Muscle layer of duodenum (tissue), 2 donors: Measurements from ENCODE around the gene TUBA3E.
"Not testable (repeated sequence)": the region's sequence is repeated elsewhere in the genome, so short reads cannot be mapped to it uniquely, and the experiment has no call there.

Experiments
- H3K27ac ChIP-seq: one replicate; pipeline ENCODE4 v1.7.0; 2013; ENCODE audit warnings: mild to moderate bottlenecking, low read length
- H3K27me3 ChIP-seq: one replicate; pipeline ENCODE4 v1.7.0; 2013; ENCODE audit warnings: low read depth, mild to moderate bottlenecking, control low read depth, low read length
- H3K36me3 ChIP-seq, 2 donors: one replicate each; pipeline ENCODE4 v1.7.0; 2013; ENCODE audit warnings: low read length in 2 of 2, control low read depth in 1 of 2, mild to moderate bottlenecking in 1 of 2; ENCODE audit not compliant: insufficient read depth in 2 of 2, control insufficient read depth in 1 of 2
- H3K4me1 ChIP-seq, 2 donors: one replicate each; pipeline ENCODE4 v1.7.0; 2013; ENCODE audit warnings: low read length in 2 of 2, mild to moderate bottlenecking in 2 of 2, control low read depth in 1 of 2, moderate library complexity in 1 of 2; ENCODE audit not compliant: insufficient read depth in 2 of 2, control insufficient read depth in 1 of 2
- H3K4me3 ChIP-seq, 2 donors: one replicate each; pipeline ENCODE4 v1.7.0; 2013; ENCODE audit warnings: low read length in 2 of 2, low read depth in 1 of 2, mild to moderate bottlenecking in 1 of 2
- H3K9me3 ChIP-seq, 2 donors: one replicate each; pipeline ENCODE4 v1.7.0; 2013; ENCODE audit warnings: low read length in 2 of 2, control low read depth in 1 of 2, mild to moderate bottlenecking in 1 of 2; ENCODE audit not compliant: control insufficient read depth in 1 of 2
- donor health status: healthy.

TUBA3E gene

GRCh38 chr2:130198343-130198742 lies at the start of gene TUBA3E:
TSS of gene TUBA3E (minus strand) at chr2:130198439. CDS start at chr2:130198360, 79 bp downstream.
- H3K36me3 ChIP-seq, result no peaks in the 10 kb centered on the region
- H3K27ac ChIP-seq, result no peak within 1 kb of the TSS
- H3K4me1 ChIP-seq, result no peaks in the 10 kb centered on the region
- H3K4me3 ChIP-seq, result no peak within 1 kb of the TSS
- no peaks in the 10 kb centered on the region for H3K27me3 ChIP-seq
- no peaks in the 10 kb centered on the region for H3K9me3 ChIP-seq

- H3K4me1 ChIP-seq, result no peaks in the 10 kb centered on the region
- H3K36me3 ChIP-seq, result no peaks in the 10 kb centered on the region
- H3K4me3 ChIP-seq, result no peak overlapping the region
- H3K9me3 ChIP-seq, result peaks cover 0 to 2% of the 10 kb centered on the region in 2 donors
- H3K27me3 ChIP-seq, result no peaks in the 10 kb centered on the region
- H3K27ac ChIP-seq, result no peak overlapping the region
Observed at GRCh38 chr2:130246430-130246829, 48.2 kb upstream of the TUBA3E start.

DNA sequence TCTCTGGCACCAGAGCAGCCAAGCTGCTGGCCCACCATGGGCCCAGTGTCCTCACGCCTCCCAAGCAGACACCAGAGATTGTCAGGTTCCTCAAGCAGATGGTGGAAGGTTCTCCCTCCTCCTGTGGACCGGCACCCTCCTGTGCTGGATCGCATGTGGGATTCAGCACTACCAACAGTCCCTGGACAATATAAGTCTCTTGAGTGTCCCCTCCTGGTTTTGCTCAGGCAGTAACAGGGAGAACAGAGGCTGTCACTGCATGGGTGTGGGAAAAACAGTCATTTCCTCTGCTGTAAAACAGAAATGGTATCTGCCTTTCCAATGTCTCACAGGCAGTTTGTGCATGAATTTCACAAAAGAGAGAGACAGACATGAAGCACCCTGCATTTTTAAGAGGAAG lies 47.7 kb upstream of the TUBA3E start:
- H3K4me3 ChIP-seq, result no peak overlapping the region
- no peaks in the 10 kb centered on the region for H3K4me1 ChIP-seq

GRCh38 chr2:130243359-130243758 lies 45.1 kb upstream of the TUBA3E start:
- Histone ChIP-seq H3K27me3 (no peaks in the 10 kb centered on the region), H3K9me3 (peaks cover 0 to 2% of the 10 kb centered on the region in 2 donors), H3K4me1 (no peaks in the 10 kb centered on the region), H3K4me3 (no peak overlapping the region), H3K36me3 (no peaks in the 10 kb centered on the region), H3K27ac (no peak overlapping the region)

More for the DNA sequence above, 47.7 kb upstream of the TUBA3E start:
- H3K27me3 ChIP-seq, result no peaks in the 10 kb centered on the region
- H3K36me3 ChIP-seq, result no peaks in the 10 kb centered on the region
- peaks cover 0 to 2% of the 10 kb centered on the region in 2 donors for H3K9me3 ChIP-seq
- H3K27ac ChIP-seq, result no peak overlapping the region

DNA sequence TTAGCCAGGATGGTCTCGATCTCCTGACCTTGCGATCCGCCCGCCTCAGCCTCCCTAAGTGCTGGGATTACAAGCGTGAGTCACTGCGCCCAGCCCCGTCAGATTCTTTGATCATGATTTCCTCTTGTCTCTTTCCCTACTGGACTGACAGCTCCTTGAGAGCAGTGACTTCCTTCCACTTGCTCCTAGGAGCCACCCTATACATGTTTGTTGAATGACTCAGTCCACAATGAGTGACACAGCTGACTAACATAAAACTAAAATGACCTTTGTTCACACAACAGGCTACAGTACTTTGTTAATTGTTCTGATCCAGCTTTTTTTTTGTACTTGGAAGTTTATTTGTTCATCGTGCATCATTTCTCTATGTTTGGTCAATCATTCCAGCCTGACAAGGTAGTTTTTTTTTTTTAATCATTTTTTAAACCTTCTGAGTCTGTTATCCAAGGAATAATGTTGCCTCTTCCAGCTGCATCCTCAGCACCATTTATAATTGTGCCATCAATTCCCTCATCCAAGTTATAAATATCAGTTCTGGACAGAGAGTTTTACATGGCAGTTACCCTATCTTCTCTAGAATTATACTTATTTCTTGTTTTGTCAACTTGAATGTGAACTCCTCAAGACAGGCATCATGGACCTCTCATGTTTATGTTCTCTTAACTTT lies 42.9 kb upstream of the TUBA3E start:
- Histone ChIP-seq H3K4me3 (no peak overlapping the region), H3K27ac (no peak overlapping the region)

GRCh38 chr2:130239581-130239980 lies 41.3 kb upstream of the TUBA3E start:
- not testable (repeated sequence) for H3K4me1 ChIP-seq, H3K27me3 ChIP-seq, H3K36me3 ChIP-seq, H3K9me3 ChIP-seq, H3K27ac ChIP-seq, H3K4me3 ChIP-seq

More for the DNA sequence above, 42.9 kb upstream of the TUBA3E start:
- Histone ChIP-seq H3K27me3 (no peaks in the 10 kb centered on the region), H3K9me3 (peaks cover 0 to 2% of the 10 kb centered on the region in 2 donors), H3K4me1 (no peaks in the 10 kb centered on the region), H3K36me3 (no peaks in the 10 kb centered on the region)

DNA sequence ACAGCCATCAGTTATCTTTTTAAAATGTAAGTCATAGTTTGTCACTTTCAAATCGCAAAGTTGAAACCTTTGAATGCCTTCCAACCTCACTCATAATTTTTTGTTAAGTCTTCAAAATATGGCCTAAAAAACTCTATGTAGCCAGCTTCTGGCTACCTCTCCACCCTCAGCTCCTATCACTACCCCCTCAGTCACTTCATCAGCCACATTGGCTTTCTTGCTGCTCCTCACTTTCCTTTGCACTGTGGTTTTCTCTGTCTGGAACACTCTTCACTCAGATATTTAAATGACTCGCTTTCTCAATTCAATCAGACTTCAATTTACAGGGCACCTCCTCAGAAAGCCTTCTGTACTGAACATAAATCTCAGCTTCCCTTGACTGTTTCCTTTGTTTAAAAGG lies 34.8 kb upstream of the TUBA3E start:
- H3K27ac ChIP-seq, H3K36me3 ChIP-seq, H3K4me3 ChIP-seq, H3K4me1 ChIP-seq, H3K9me3 ChIP-seq, H3K27me3 ChIP-seq: not testable (repeated sequence)

DNA sequence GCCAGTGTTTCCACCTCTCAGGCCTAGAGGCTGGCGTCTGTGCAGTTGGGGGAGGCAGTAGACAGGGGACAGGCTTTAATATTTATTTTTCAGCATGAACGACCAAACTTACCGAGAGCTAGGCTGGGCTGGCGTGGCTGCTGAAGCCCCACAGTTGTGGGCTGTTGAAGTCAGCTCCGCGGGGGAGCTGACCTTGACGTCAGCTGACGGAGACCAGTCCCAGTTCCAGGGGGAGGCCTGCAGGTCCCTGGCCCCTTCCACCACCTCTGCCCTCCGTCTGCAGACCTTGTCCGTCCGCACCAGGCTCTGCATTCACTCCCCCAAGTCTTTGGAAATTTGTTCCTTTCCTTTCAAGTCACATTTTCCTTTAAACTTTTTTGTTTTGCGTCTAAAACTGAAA lies 33.4 kb upstream of the TUBA3E start:
- H3K9me3 ChIP-seq, result no peaks in the 10 kb centered on the region
- H3K27ac ChIP-seq, result no peak overlapping the region
- H3K36me3 ChIP-seq, result no peaks in the 10 kb centered on the region
- no peaks in the 10 kb centered on the region for H3K27me3 ChIP-seq
- no peaks in the 10 kb centered on the region for H3K4me1 ChIP-seq
- no peak overlapping the region for H3K4me3 ChIP-seq

- H3K36me3 ChIP-seq, H3K27ac ChIP-seq, H3K9me3 ChIP-seq, H3K27me3 ChIP-seq, H3K4me1 ChIP-seq, H3K4me3 ChIP-seq: not testable (repeated sequence)
Observed at GRCh38 chr2:130230907-130231306, 32.7 kb upstream of the TUBA3E start.

DNA sequence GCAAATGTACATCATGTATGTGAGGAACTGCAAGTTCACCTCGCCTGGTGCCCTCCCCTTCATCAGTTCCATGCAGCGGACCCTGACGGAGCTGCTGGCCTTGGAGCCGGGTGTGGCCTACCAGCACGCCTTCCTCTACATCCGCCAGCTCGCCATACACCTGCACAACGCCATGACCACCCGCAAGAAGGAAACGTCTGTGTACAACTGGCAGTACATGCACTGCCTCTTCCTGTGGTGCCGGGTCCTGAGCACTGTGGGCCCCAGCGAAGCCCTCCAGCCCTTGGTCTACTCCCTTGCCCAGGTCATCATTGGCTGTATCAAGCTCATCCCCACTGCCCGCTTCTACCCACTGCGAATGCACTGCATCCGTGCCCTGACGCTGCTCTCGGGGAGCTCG lies 32.1 kb upstream of the TUBA3E start:
- H3K4me3 ChIP-seq, H3K36me3 ChIP-seq, H3K4me1 ChIP-seq, H3K27ac ChIP-seq, H3K27me3 ChIP-seq, H3K9me3 ChIP-seq: not testable (repeated sequence)

DNA sequence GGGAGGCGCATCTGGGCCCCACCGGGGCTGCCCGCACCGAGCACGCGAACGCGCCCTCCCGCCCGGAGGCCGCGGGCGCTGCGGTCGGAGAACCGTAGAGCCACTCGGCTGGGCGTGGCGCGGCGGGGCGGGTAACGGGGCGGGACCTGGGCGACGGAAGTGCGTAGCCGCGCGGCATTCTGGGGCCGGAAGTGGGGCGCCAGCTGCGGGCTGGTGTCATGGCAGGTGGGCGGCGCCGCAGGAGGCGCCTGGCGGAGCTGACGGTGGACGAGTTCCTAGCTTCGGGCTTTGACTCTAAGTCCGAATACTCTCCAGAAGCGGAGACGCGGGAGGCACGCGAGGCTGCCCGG lies 30.9 kb upstream of the TUBA3E start:
- not testable (repeated sequence) for H3K27ac ChIP-seq, H3K36me3 ChIP-seq, H3K4me1 ChIP-seq, H3K9me3 ChIP-seq, H3K27me3 ChIP-seq
- H3K4me3 ChIP-seq, result peak overlapping the region in 1 of 2 donors; percentile 53

- not testable (repeated sequence) for H3K9me3 ChIP-seq, H3K27me3 ChIP-seq, H3K4me1 ChIP-seq, H3K36me3 ChIP-seq, H3K27ac ChIP-seq
- H3K4me3 ChIP-seq, result peak overlapping the region in 1 of 2 donors; percentile 53
Observed at GRCh38 chr2:130228467-130229160, 30.4 kb upstream of the TUBA3E start.
